ENCODE results near the gene FALEC.

Gene FALEC

DNA sequence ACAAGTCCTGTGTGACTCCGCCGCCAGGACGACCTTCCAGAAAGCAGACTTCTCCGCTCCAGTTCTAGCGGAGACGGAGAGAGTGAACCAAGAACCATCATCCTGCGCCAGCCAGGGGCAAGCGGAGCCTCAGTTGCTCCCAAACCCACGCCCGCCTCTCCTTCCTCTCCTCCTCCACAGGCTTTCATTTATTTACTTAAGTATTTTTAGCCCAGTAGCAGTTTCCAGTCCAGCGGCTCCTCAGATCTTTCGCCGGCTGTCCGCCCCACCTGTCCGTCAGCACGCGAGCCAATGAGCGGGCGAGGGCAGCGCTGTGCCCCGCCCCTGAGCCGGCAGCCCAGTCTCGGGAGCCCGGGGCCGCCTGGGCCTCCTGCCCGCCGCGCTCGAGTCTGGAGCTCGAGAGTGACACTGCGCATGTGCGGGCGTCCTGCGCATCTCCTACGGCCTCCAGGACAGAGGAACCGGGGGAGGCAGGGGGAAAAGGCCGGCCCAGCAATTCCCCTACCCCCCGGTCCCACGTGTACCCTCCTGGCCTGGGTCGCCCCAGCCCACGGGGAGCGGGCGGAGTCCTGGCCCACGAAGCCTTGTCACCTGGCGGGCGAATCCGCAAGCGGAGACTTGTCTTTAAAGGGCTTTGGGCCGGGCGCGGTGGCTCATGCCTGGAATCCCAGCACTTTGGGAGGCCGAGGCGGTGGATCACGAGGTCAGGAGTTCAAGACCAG, at the start of gene FALEC:
Gene FALEC (plus strand): TSS at position 425 of the 722 bp plus-strand sequence.
- peak; percentile 93 for DNase-seq

GRCh38 chr1:150466964-150467363, 48.6 kb upstream of the FALEC start:
- no peak for DNase-seq

GRCh38 chr1:150469291-150469690, 46.3 kb upstream of the FALEC start:
- no peak for DNase-seq

- no peak for DNase-seq
Measured at GRCh38 chr1:150472601-150473200, 42.9 kb upstream of the FALEC start.

- no peak for DNase-seq
Measured at GRCh38 chr1:150473659-150474058, 41.9 kb upstream of the FALEC start.

DNA sequence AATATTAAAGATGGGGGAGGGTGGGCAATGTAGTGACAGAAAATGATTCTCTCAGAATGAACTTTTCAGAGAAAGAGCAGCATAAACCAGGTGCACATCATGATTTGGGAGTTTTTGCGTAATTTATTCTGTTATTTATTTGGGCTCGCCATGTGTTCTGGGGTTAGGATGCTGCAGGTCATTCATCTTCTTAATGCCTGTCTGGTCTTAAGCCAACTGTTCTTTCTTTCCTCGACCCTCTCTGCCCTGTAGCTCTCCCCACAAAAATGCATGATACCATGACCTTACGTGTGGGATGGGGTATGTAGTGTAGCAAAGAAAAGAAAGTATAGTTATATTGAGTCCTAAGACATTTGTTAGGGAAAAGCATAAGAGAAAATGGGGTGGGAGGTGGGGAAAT, 40.7 kb upstream of the FALEC start:
- DNase-seq: no peak

DNA sequence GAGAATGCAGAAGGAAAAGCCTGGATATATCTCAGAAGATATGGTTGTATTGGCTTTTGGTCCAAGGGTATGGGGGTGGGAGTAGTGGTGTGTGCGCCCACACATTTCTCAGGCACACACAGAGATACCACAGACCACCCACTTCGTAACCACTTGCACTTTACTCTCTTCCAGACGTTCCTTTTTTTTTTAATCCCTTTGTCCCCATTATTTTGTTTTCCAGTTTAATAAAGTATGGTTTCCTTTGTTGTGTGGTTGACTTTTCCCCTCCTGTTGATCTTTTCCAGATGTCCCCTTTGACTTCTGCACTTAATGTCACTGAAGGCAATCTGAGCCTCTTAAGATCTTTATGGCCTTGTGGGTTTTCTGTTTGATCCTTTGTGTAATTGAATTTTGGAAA, 38.8 kb upstream of the FALEC start:
- no peak for DNase-seq

DNA sequence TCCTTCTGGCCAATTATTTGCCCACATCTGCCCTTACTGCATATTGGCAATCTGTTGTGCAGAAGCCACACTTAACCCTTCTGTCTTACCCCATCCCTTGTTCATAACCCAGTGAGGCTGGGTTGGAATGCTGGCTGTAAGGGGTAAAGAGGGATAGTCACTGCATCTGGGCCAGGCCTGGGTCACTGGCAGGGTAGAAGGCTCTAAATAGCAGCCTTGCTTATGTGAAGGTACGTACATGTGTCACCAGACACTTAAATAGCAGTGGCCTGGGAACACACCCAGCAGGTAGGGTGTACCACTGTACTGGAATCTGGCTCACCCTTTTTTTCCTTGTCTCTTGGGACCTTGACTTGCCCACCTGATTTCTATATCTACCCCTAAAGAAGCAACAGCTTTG, 38.2 kb upstream of the FALEC start:
- no peak for DNase-seq

GRCh38 chr1:150477733-150478132, 37.8 kb upstream of the FALEC start:
- no peak for DNase-seq

DNA sequence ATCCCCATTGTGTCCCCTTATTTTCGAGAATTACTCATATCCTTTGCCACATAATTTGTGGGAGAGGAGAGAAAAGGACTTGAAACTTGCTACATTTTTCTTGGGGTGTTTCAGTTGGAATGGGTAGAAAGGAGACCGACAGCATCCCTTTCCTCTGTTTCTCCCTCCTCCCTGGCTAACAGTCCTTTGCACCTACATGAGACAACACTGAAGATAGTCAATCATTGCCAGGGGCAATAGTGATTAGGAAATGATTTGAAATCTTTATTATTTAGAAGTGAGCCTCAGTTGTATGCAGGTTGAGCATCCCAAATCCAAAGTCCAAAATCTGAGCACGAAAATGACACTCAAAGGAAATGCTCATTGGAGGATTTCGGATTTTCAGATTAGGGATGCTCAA, 36.2 kb upstream of the FALEC start:
- DNase-seq: no peak

DNA sequence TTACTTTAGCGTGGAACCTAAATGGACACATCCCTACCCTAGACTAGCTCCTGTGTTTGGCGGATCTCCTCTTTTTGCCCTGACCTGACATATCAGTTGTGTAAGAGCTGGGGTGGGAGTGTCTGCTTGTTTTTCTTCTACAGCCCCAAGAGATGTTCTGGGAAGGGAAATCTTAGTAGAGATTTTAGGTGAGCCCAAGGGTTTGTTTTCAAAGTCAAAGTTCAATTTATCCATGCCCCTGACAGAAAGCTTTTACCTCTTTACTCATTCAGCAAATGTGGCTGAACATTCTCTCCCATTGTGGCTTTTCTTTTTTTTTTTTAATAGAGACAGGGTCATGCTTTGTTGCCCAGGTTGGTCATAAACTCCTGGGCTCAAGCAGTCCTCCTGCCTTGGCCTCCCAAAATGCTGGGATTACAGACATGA, 35.6 kb upstream of the FALEC start:
- DNase-seq: no peak

DNA sequence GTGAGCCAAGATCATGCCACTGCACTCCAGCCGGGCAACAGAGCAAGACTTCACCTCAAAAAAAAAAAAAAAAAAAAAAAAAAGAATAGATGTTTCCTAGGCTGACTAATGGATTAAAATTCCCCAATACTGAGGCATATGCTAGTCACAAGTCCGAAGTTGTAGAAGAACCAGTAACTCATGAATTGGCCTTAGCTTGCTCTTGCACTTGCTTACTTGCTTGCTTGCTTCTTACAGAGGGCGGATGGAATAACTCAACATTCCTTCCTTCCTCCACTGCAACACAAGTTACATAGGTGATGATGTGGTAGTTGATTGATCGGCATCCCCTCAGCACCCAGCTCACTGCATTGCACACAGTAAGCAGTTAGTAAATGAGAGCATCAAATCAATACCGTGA, 31.1 kb upstream of the FALEC start:
- no peak for DNase-seq

- DNase-seq: peak; percentile 15
Measured at GRCh38 chr1:150484861-150485260, 30.7 kb upstream of the FALEC start.

DNA sequence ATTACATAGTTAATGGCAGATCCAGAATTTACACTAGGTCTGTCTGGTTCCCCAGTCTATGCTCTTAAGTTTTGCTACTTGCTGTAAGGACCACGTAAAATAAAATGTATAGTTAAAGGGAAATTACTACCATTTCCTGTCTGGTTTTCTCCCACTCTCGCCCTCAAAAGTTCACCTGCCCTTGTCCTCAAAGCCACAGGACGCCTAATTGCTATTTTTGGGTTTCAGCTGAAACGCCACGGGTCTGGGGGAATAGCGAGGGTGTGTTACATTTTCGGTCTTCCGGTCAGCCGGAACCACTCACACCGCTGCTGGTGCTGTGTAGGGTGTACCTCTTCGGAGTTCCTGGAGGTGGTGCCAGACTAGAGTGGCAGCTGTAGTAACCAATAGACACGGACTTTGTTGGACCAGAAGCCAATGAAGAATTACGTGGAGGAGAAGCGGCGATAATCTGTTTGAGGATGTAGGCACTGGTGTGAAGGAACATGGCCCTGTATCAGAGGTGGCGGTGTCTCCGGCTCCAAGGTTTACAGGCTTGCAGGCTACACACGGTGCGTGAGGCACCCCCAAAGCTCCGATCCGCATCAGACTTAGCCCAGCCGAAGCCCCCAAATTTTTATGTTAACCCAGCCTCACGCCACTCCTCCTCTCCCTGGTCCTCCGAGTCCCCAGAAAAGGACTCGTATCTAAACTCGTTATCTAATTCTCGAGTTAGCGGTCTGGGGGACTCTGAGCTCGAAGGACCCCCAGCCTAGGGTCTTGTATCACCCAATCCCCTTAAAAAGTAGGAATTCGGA, 28.4 kb upstream of the FALEC start, which contains the start of gene TARS2:
Gene TARS2 (plus strand): TSS at position 454 of the 797 bp plus-strand sequence. CDS start 32 bp downstream, at position 486.
- peak; percentile 96 for DNase-seq

GRCh38 chr1:150487763-150488115, 27.8 kb upstream of the FALEC start:
- DNase-seq: no peak

DNA sequence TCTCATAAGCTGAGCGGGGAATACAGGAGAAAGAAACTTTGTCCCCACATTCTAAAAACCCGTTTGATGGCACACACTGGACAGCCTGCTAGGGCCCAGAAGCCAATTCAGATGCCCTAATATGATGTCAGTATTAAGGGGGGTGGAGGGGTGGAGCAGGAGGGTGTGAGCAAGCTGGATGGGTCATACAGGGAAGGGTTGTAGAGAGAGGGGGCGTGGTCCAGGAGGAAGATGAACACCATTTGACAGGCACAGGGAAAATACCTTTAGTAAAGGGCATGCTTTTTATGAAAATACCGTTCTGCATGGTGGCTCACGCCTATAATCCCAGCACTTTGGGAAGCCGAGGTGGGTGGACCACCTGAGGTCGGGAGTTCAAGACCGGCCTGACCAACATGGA, 22.4 kb upstream of the FALEC start:
- DNase-seq: no peak

GRCh38 chr1:150498342-150498741, 17.2 kb upstream of the FALEC start:
- no peak for DNase-seq

DNA sequence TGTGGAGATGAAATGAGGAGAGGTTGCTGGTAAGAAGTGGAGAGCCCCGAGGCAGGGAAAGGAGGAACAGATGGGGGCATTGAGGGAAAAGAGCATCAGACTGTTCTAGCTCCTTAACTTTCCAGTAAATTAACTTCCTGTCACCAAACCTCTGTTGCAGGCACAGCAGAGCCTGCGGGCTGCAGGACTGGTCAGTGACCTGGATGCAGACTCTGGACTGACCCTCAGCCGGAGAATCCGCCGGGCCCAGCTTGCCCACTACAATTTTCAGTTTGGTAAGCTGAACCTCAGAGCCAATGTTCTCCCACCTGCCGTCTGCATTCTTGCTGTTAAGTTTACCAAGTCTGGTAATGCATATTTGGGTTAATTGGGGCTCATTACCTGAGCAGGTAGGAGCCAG, 10.1 kb upstream of the FALEC start:
- DNase-seq: no peak

DNA sequence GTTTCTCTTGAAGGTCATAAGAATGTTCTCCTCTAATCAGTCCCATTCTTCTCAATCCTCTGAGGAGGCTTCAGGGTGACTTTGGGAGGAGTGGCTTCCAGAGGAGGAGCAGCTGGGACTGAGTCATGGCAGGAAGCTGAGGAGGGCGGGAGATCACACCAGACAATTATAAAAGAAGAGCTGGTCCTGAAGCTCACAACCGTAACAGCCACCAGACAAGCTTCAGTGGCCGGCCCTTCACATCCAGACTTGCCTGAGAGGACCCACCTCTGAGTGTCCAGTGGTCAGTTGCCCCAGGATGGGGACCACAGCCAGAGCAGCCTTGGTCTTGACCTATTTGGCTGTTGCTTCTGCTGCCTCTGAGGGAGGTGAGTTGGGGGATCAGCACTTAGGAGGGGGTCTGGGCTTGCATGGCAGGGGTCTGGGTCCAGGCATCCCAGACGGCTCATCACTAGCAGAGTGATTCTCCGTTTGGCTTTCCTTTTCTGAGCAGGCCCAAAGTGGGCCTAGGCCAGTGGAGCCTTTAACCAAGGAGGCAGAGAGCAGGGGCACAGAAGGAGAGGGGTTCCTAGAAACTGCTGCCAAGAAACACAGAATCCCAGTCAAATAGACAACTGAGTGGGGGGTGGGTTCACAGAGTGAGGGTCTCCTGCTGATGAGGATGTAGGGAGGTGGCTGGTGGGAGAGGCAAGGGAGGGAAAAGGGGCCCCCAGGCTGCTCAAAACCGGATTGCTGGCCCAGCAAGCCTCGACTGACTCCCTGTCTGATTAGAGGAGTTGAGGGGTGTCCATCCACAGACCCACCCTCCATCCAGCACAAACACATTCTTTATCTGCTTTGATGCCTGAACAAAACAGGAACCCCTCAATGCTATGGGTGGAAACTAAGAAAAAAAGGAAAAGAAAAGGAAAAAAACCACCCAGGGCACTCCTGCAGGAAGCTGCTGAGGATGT, 7.4 kb upstream of the FALEC start, which contains the start of gene ECM1:
Gene ECM1 (plus strand): TSS at position 198 of the 953 bp plus-strand sequence. CDS start 101 bp downstream, at position 299.
- peak; percentile 40 for DNase-seq

DNA sequence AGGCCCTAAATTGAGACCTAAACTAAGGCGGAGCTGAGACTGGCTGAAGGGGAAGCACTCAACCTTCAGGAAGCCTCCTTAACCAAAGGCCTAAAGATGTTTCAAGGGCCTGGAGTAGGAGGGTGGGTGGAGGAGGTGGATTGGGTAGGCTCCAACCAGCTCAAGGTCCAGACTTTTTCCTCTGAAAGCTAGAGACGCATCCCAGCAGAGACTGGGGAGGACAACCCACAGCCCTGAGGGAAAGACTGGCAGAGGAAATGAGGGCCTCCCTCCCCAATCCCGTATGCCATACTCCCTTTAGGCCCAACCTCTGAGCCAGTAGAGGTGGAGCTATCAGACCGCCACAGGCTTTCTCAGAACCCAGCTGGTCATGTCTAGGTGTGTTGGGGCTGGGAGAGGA, 6.6 kb upstream of the FALEC start:
- DNase-seq: no peak

- DNase-seq: no peak
Measured at GRCh38 chr1:150511551-150511950, 4.0 kb upstream of the FALEC start.

DNA sequence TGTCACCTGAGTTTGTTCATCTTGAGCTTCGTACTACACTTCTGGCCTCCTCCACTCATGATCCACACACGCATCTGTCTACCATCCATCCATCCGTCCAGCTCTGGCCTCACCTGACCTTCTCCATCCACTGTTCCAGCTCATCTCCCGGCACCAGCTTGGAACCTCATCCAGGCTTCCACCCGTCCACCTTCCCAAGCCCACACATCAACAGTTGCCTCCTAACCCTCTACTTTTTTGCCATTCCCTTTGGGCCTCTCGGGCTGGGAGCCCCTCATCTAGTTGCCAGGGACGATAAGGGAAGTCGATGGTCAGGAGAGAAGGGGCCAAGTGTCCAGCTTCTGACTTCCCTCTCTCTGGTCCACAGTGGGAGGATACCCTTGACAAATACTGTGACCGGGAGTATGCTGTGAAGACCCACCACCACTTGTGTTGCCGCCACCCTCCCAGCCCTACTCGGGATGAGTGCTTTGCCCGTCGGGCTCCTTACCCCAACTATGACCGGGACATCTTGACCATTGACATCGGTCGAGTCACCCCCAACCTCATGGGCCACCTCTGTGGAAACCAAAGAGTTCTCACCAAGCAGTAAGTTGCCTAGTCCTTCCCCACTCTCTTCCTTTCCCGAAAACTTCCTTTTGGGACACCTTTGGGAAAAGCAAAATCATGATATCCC, 3.4 kb upstream of the FALEC start:
- DNase-seq: no peak
